Midbrain (tissue), 1 donor: ENCODE results near the gene HIPK2.

Experiments
- DNase-seq: peaks from one replicate; lab custom pipeline; 2025; lab: John Stamatoyannopoulos, UW

HIPK2 gene

GRCh38 chr7:139695051-139695450 is 82.7 kb downstream of the HIPK2 start:
- DNase-seq = no peak

- DNase-seq = no peak
Measured at GRCh38 chr7:139694389-139694676, 83.5 kb downstream of the HIPK2 start.

GRCh38 chr7:139693651-139694388 is 84.0 kb downstream of the HIPK2 start:
- no peak for DNase-seq

GRCh38 chr7:139692723-139693122 is 85.1 kb downstream of the HIPK2 start:
- DNase-seq = no peak

GRCh38 chr7:139691253-139691781 is 86.5 kb downstream of the HIPK2 start:
- no peak for DNase-seq

GRCh38 chr7:139687980-139688632 is 89.7 kb downstream of the HIPK2 start:
- DNase-seq = no peak

GRCh38 chr7:139687211-139687954 is 90.4 kb downstream of the HIPK2 start:
- no peak for DNase-seq

- DNase-seq = no peak
Measured at GRCh38 chr7:139683137-139683921, 94.5 kb downstream of the HIPK2 start.

GRCh38 chr7:139682136-139683013 is 95.4 kb downstream of the HIPK2 start:
- DNase-seq = no peak

- no peak for DNase-seq
Measured at GRCh38 chr7:139681812-139682135, 96.0 kb downstream of the HIPK2 start.

- DNase-seq = no peak
Measured at GRCh38 chr7:139681463-139681755, 96.4 kb downstream of the HIPK2 start.

- no peak for DNase-seq
Measured at GRCh38 chr7:139680676-139681462, 96.9 kb downstream of the HIPK2 start.

GRCh38 chr7:139679731-139680594 is 97.8 kb downstream of the HIPK2 start:
- no peak for DNase-seq

GRCh38 chr7:139676390-139676789 is 101.4 kb downstream of the HIPK2 start:
- DNase-seq = no peak

- DNase-seq = no peak
Measured at GRCh38 chr7:139675127-139676125, 102.4 kb downstream of the HIPK2 start.

- DNase-seq = no peak
Measured at GRCh38 chr7:139674752-139675126, 103.1 kb downstream of the HIPK2 start.

GRCh38 chr7:139674341-139674740 is 103.5 kb downstream of the HIPK2 start:
- DNase-seq = no peak

- no peak for DNase-seq
Measured at GRCh38 chr7:139673762-139674161, 104.0 kb downstream of the HIPK2 start.
